ENCODE data around the gene OR6K6. TPM values are rescaled to one million over a fixed set of nuclear protein-coding genes. Genes with fewer than 3 reads are reported as not detected.

The OR6K6 gene
- total RNA-seq, result not detected
- long read RNA-seq, result 0 reads

- no peak for DNase-seq (ENCODE audit: low spot score)
These were observed at the start of gene OR6K6 for GRCh38 chr1:158754420-158754819. Gene OR6K6, plus strand, starts transcription at chr1:158754720. Its CDS starts 168 bp downstream, at chr1:158754888.

DNA sequence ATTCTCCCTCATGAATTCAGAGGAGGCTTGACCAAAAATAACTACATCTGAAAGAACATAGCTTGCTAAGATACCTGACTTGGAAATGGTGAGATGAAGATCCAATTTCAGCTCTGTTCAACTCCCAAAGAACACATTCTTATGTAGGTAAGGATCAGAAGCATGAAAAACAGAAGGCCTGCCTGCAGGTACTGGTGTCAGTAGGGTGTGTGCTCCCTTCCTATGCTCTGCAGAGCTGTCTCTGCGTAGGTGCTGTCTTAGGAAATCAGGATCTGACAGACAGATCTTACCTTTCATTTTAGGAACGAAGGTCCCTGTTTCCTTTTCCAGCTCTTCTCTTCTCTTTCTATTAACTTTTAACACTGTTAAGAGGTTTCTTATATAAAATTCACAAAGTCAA, 48.4 kb upstream of the OR6K6 start:
- no peak for DNase-seq (ENCODE audit: low spot score)

- DNase-seq (ENCODE audit: low spot score), result no peak
These were observed 43.4 kb upstream of the OR6K6 start for GRCh38 chr1:158711098-158711497.

- no peak for DNase-seq (ENCODE audit: low spot score)
These were observed 39.8 kb upstream of the OR6K6 start for GRCh38 chr1:158714754-158715153.

- no peak for DNase-seq (ENCODE audit: low spot score)
These were observed 38.2 kb upstream of the OR6K6 start for GRCh38 chr1:158716335-158716734.

GRCh38 chr1:158717344-158717743, 37.2 kb upstream of the OR6K6 start:
- no peak for DNase-seq (ENCODE audit: low spot score)

DNA sequence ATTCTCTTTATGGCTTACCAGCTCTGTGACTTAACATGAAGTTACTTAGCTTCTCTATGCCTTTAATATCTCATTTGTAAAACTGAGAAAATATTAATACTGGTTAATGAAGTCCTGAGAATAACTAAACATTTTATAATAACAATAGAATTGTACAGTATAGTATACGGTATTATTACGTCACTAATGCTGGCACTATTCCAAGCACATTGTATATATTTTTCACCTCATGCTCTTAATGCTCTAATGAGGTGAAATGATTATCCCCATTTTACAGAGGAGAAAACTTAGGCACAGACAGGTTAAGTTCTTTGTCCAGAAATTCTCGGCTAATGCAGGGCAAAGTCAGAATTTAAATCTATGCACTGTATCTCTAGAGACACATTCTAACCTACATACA, 34.9 kb upstream of the OR6K6 start:
- no peak for DNase-seq (ENCODE audit: low spot score)

DNA sequence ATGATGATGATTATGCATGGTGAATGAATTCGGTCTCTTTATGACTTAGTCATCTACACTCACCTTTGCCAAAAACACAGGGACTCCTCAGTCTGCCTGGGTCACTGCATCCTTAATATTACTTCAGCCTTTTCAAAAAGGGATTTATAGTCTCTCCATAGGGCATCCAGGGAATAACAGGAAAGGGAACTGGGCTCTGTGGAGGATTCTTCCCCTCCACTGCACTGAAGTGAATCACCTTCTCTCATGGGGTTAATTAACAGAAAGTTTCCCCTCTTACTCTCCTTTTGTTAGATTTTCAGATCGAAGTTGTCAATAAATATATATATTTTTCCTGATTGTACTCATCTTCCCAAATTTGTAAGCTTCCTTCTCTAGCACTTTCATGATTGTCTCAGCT, 33.9 kb upstream of the OR6K6 start, which contains the start of gene OR6K3:
TSS of gene OR6K3 (minus strand) at position 101 of the 400 bp plus-strand sequence. CDS start 2,605 bp downstream, outside the sequence.
- DNase-seq (ENCODE audit: low spot score), result no peak

DNA sequence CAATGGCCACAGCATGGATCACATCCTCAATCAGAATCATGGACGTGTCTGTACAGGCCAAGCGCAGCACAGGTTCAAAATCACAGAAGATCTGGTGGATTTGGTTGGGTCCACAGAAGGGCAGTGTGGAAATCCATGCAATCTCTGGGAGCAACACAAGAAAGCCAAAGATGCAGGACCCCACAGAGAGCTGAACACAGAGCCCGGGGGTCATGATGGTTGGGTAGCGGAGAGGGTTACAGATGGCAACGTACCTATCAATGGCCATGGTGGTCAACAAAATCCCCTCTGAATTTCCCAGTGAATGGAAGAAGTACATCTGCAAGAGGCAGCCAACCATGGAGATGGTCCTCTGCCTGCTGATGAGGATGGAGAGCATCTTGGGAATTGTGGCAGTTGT, 30.1 kb upstream of the OR6K6 start:
- DNase-seq (ENCODE audit: low spot score), result no peak

- DNase-seq (ENCODE audit: low spot score), result no peak
These were observed 25.9 kb upstream of the OR6K6 start for GRCh38 chr1:158728510-158729225.

- DNase-seq (ENCODE audit: low spot score), result no peak
These were observed 24.1 kb upstream of the OR6K6 start for GRCh38 chr1:158730453-158730852.

GRCh38 chr1:158731707-158732106, 22.8 kb upstream of the OR6K6 start:
- no peak for DNase-seq (ENCODE audit: low spot score)

GRCh38 chr1:158732524-158732923, 22.0 kb upstream of the OR6K6 start:
- no peak for DNase-seq (ENCODE audit: low spot score)

DNA sequence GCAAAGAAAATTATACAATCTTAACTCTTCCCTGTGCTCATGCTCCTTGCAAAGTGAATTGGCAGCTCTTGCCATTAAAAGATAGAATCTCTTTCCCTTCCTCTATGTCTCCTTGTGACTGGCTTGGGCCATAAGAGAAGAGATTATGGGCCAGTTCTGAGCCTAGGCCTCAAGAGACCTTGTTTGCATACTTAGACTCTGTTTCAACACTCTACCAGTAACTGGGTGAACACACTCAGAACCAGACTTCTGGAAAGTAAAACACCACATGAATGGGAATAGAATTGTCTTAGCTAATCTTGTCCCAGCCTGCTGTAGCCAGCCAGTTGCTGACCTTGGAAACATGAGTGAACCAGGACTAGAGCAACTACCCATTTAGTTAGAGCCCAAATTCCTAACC, 18.7 kb upstream of the OR6K6 start:
- no peak for DNase-seq (ENCODE audit: low spot score)

DNA sequence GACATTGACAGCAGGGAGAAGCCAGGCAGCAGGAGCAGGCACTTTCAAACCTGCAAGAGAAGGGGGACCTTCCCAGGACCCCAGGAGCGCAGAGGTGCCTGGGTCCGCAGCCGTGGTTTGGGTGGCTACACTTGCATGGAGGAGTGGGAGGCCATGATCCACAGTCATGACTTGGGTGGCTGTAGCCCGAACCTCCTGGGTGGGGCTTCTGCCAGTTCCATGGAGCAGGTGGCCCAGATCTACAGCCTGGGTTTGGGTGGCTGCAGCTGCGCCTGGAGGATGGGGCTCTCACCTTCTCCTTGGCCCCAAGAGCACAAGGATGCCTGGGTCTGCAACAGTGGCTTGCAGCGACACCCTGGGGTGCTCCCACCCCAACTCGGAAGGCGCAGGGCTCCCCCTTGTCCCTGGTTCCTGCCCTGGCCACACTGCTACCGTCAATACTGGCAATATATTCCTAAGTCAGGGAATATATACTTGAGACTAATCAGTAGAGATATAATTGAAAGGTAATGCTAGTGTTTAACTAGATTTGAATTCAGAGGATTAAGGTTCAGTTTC, 2.3 kb upstream of the OR6K6 start:
- no peak for DNase-seq (ENCODE audit: low spot score)

DNA sequence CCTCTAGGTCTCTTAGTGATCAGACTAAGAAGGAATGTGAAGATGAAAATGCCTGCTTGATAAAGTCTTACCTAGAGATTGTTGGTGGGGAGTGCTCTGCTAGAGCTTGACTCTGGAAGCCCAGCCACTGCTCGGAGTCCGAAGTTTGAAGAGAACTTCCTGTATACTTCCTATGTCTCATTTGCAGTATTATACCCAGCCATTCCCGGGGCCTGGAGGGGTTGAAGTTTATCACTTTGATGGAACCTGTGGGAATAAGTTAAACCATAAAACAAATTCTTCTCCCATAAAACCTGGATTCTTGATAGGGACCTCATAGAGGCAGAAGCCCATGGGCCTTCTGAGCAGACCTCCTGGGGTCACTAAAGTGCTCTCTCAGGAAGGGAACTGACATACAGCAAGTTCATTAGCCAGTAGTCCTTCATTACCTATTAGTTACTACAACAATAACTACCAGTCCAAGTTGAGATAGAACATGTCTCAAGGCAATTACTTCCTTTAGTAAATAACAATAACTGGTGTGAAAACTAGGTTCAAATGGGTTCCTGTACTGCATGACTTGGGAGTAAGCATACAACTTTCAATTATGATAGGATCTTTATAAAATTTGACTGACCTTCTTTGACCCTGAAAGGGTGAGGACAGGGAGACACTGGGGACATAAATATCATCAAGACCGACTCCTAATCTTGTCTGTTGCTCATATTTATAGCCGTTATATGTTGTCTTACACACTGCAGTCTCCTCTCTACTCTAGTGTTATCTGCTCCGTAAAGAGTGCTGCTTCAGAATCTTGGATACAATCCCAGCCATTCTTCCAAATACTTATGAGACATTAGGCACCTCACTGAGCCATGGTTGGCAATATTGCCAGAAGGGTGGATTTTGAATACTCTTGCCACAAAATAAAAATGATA, 17.7 kb downstream of the OR6K6 start, which contains the start of gene OR6N1:
TSS of gene OR6N1 (minus strand) at position 246 of the 917 bp plus-strand sequence. CDS start 5,513 bp downstream, outside the sequence.
- DNase-seq (ENCODE audit: low spot score), result no peak

- no peak for DNase-seq (ENCODE audit: low spot score)
These were observed 26.6 kb downstream of the OR6K6 start, which contains the start of gene OR6N2 for GRCh38 chr1:158781104-158781503. Gene OR6N2, minus strand, starts transcription at chr1:158781204. Its CDS starts 3,569 bp downstream, at chr1:158777635.

GRCh38 chr1:158793604-158794003, 39.1 kb downstream of the OR6K6 start:
- no peak for DNase-seq (ENCODE audit: low spot score)

- no peak for DNase-seq (ENCODE audit: low spot score)
These were observed 39.7 kb downstream of the OR6K6 start for GRCh38 chr1:158794247-158794646.

- no peak for DNase-seq (ENCODE audit: low spot score)
These were observed 44.0 kb downstream of the OR6K6 start for GRCh38 chr1:158798531-158798930.

- no peak for DNase-seq (ENCODE audit: low spot score)
These were observed 45.2 kb downstream of the OR6K6 start for GRCh38 chr1:158799689-158800088.

DNA sequence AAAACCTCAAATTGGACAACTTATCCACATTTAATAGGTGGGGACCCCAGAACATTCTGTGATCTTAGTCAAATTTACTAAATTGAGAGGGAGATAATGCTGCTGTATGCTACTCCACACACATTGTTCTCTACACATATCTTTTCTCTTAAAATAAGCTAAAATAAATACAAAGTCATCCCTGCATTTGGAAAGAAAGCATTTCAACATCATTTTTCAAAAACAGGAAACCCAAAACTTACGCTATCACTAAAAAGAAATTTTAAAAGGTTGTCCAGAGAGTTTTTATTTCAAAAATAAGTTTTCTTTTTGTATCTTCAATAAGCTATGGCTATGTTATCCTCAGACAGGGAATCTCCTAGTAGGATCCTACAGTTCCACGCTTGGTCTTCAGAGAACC, 46.0 kb downstream of the OR6K6 start:
- DNase-seq (ENCODE audit: low spot score), result no peak
